ENCODE data around the gene PTPRD.

Gene PTPRD

DNA sequence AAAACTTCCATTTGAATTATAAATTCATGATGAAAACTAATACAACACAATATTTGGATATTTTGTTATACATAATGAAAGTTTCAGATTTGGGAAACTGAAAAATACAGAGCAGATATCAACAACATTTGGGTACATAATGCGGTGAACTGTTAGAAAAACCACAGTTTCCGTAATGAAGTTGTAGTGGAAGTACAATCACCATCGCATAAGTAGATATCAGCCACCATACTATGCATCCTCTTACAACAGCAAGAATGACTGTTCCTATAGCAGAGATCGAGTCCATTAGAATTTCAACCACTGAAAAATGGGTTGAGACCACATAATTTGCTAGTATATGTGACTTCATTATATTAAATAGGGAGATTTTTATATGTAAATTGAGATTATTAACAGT is 2043.0 kb downstream of the PTPRD start:
- no peaks in the 10 kb centered on the region for H3K9me3 ChIP-seq (ENCODE audit: control insufficient read depth, low read length)
- H3K4me1 ChIP-seq (ENCODE audit: control insufficient read depth, insufficient read depth, low read length, poor library complexity, severe bottlenecking): no peaks in the 10 kb centered on the region
- peaks cover 5% of the 10 kb centered on the region for H3K36me3 ChIP-seq (ENCODE audit: control insufficient read depth, insufficient read depth, low read length)
- H3K27ac ChIP-seq (ENCODE audit: low read depth, low read length, severe bottlenecking): no peak overlapping the region
- H3K4me3 ChIP-seq (ENCODE audit: extremely low read depth, insufficient read depth, low read length, poor library complexity, severe bottlenecking): no peak overlapping the region
- WGBS, 2 experiments (ENCODE audit: insufficient coverage in 2 of 2): 100% methylated on average over 1 to 2 of the region's 4 CpGs

DNA sequence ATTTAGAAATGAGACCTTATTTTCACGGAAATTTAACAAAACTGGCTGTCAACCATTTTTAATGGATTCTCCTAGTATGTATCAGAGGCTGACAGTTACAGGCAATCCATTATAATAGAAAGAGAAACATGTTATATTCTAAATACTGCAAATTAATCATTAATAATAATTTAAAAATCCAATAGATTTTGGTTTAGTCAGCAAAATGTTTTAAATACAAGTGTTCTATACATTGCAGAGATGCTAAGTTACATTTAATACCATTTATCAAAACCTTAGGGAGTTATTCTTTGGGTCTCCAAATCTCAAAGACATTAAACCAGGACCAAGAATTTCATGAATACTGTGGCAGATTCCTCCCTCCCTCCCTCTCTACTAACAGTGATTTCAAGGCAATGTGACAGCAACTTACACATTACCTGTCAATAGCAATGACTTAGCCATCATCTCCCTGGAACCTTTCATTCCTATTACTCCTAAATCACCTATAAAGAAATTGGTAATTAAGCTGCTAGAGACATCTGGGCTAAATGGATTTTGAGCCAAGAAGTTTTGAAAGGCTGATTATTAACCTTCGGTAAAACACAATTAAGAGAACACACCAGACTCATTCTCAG is 2044.7 kb downstream of the PTPRD start:
- Histone ChIP-seq H3K4me1 (ENCODE audit: control insufficient read depth, insufficient read depth, low read length, poor library complexity, severe bottlenecking) (no peaks in the 10 kb centered on the region), H3K27ac (ENCODE audit: low read depth, low read length, severe bottlenecking) (no peak overlapping the region), H3K9me3 (ENCODE audit: control insufficient read depth, low read length) (no peaks in the 10 kb centered on the region), H3K36me3 (ENCODE audit: control insufficient read depth, insufficient read depth, low read length) (peaks cover 5% of the 10 kb centered on the region), H3K4me3 (ENCODE audit: extremely low read depth, insufficient read depth, low read length, poor library complexity, severe bottlenecking) (no peak overlapping the region)
- WGBS, 2 experiments (ENCODE audit: insufficient coverage in 2 of 2): no CpG with 5 or more reads among the region's 2 CpGs

DNA sequence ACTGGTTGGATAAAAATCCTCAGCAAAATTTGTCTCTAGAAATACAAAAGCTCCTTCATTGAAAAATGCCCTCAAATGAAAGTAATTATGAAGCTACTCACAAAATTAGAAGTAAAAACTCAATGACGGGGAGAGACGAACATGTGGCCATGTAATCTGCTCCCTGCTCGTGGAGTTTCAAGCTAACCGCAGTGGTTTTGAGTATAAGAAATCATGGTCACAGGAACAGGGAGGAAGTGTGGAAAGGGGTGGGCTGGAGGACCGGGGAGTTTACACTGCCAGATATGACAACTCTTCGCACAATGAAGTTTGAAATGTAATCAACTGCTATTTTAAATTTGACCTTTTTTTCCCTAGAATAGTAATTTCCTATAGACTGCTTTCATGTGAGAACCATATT is 2047.8 kb downstream of the PTPRD start:
- Histone ChIP-seq H3K9me3 (ENCODE audit: control insufficient read depth, low read length) (no peaks in the 10 kb centered on the region), H3K36me3 (ENCODE audit: control insufficient read depth, insufficient read depth, low read length) (peaks cover 5% of the 10 kb centered on the region), H3K27ac (ENCODE audit: low read depth, low read length, severe bottlenecking) (no peak overlapping the region), H3K4me1 (ENCODE audit: control insufficient read depth, insufficient read depth, low read length, poor library complexity, severe bottlenecking) (peaks cover 10% of the 10 kb centered on the region), H3K4me3 (ENCODE audit: extremely low read depth, insufficient read depth, low read length, poor library complexity, severe bottlenecking) (no peak overlapping the region)
- 89 to 95% methylated on average over 3 to 4 of the region's 6 CpGs for WGBS, 2 experiments (ENCODE audit: insufficient coverage in 2 of 2)

- no peaks in the 10 kb centered on the region for H3K9me3 ChIP-seq (ENCODE audit: control insufficient read depth, low read length)
- peaks cover 10% of the 10 kb centered on the region for H3K4me1 ChIP-seq (ENCODE audit: control insufficient read depth, insufficient read depth, low read length, poor library complexity, severe bottlenecking)
- peak overlapping the region; percentile 42 for H3K27ac ChIP-seq (ENCODE audit: low read depth, low read length, severe bottlenecking)
- no peaks in the 10 kb centered on the region for H3K36me3 ChIP-seq (ENCODE audit: control insufficient read depth, insufficient read depth, low read length)
- WGBS, 2 experiments (ENCODE audit: insufficient coverage in 2 of 2): 67 to 70% methylated on average over 2 to 4 of the region's 6 CpGs
- no peak overlapping the region for H3K4me3 ChIP-seq (ENCODE audit: extremely low read depth, insufficient read depth, low read length, poor library complexity, severe bottlenecking)
Observed at GRCh38 chr9:8560560-8561525, 2052.0 kb downstream of the PTPRD start.

DNA sequence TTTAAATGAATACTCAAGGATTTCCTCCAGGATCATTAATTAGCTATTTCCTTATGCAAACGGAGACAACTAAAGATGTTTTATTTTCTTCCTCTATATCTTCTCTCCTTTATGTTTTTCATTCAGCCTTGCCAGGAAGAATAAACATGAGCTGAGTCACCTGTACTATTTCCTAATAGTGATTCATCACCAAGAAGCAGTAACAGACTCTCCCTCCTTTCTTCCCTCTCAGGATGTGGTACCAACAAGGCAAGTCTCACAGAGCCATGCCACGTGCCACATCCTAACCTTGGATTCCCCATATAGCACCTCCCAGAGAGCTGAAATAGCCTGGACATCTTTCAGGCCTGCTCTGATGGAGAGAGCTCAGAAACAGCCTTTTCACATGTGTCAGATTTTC is 2054.6 kb downstream of the PTPRD start:
- Histone ChIP-seq H3K36me3 (ENCODE audit: control insufficient read depth, insufficient read depth, low read length) (no peaks in the 10 kb centered on the region), H3K9me3 (ENCODE audit: control insufficient read depth, low read length) (no peaks in the 10 kb centered on the region), H3K4me3 (ENCODE audit: extremely low read depth, insufficient read depth, low read length, poor library complexity, severe bottlenecking) (no peak overlapping the region), H3K4me1 (ENCODE audit: control insufficient read depth, insufficient read depth, low read length, poor library complexity, severe bottlenecking) (peaks cover 10% of the 10 kb centered on the region), H3K27ac (ENCODE audit: low read depth, low read length, severe bottlenecking) (no peak overlapping the region)
- WGBS, 2 experiments (ENCODE audit: insufficient coverage in 2 of 2): 73 to 95% methylated on average over 2 of the region's 2 CpGs

DNA sequence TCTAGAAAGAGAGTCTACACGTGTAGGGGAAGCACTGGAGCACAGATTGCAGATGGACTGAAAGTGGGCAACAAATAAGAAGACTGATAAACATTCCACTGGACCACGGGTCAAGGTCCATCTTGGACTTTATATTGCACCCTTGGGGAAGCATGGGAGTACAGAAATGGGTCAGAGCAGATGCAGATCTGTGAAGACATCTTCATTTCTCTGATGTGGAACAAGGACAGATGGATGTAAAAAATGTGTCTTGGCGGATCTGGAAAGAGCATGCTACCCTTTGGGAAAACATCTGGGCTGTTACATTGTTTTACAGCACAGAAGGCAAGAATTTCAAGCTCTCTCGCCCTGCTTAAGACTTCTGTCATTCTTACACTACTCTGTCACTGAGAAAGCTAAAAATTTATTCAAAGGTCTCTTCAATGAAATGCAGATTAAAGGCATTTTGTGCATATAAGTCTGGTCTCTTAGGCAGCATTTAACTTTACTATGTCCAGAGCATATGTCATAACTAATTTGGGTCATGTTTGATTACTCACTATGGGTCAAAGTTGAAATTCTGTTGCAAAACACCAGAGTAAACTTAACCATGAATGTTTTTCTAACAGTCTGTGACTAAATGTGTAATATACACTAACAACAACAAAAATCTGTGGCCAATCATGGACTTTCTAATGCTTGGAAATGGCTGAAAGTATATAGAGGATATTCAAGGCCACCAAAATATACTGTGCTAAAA is 2056.9 kb downstream of the PTPRD start:
- WGBS, 2 experiments (ENCODE audit: insufficient coverage in 2 of 2): 92 to 97% methylated on average over 3 of the region's 4 CpGs
- Histone ChIP-seq H3K4me3 (ENCODE audit: extremely low read depth, insufficient read depth, low read length, poor library complexity, severe bottlenecking) (no peak overlapping the region), H3K9me3 (ENCODE audit: control insufficient read depth, low read length) (no peaks in the 10 kb centered on the region), H3K4me1 (ENCODE audit: control insufficient read depth, insufficient read depth, low read length, poor library complexity, severe bottlenecking) (peaks cover 1% of the 10 kb centered on the region), H3K36me3 (ENCODE audit: control insufficient read depth, insufficient read depth, low read length) (no peaks in the 10 kb centered on the region), H3K27ac (ENCODE audit: low read depth, low read length, severe bottlenecking) (no peak overlapping the region)

- Histone ChIP-seq H3K36me3 (ENCODE audit: control insufficient read depth, insufficient read depth, low read length) (no peaks in the 10 kb centered on the region), H3K4me3 (ENCODE audit: extremely low read depth, insufficient read depth, low read length, poor library complexity, severe bottlenecking) (no peak overlapping the region), H3K27ac (ENCODE audit: low read depth, low read length, severe bottlenecking) (no peak overlapping the region), H3K4me1 (ENCODE audit: control insufficient read depth, insufficient read depth, low read length, poor library complexity, severe bottlenecking) (no peaks in the 10 kb centered on the region), H3K9me3 (ENCODE audit: control insufficient read depth, low read length) (no peaks in the 10 kb centered on the region)
- 94 to 100% methylated on average over 2 of the region's 4 CpGs for WGBS, 2 experiments (ENCODE audit: insufficient coverage in 2 of 2)
Observed at GRCh38 chr9:8553444-8553843, 2059.4 kb downstream of the PTPRD start.

- WGBS, 2 experiments (ENCODE audit: insufficient coverage in 2 of 2): 82 to 100% methylated on average over 2 of the region's 3 CpGs
- H3K4me1 ChIP-seq (ENCODE audit: control insufficient read depth, insufficient read depth, low read length, poor library complexity, severe bottlenecking): no peaks in the 10 kb centered on the region
- peaks cover 3% of the 10 kb centered on the region for H3K36me3 ChIP-seq (ENCODE audit: control insufficient read depth, insufficient read depth, low read length)
- no peaks in the 10 kb centered on the region for H3K9me3 ChIP-seq (ENCODE audit: control insufficient read depth, low read length)
- H3K27ac ChIP-seq (ENCODE audit: low read depth, low read length, severe bottlenecking): no peak overlapping the region
- H3K4me3 ChIP-seq (ENCODE audit: extremely low read depth, insufficient read depth, low read length, poor library complexity, severe bottlenecking): no peak overlapping the region
Observed at GRCh38 chr9:8552732-8553131, 2060.1 kb downstream of the PTPRD start.

DNA sequence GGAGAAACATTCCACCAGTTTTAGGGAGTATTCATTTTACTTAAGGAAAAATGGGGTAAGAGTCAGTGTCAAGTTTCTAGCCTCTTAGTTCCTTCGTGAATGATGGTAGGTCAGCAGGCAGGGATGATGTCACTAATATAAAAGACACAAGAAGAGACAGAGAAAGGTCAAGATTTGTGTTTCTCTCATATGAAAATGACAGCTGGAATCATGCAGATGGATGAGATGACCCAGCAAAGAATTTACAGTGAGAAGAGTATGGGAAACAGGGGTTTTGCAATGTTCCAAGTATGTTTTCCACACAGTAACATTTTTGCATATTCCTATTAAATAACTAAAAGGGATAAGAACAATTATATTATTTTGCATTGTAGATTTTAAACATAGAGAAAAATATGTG is 2063.6 kb downstream of the PTPRD start:
- Histone ChIP-seq H3K36me3 (ENCODE audit: control insufficient read depth, insufficient read depth, low read length) (peaks cover 3% of the 10 kb centered on the region), H3K27ac (ENCODE audit: low read depth, low read length, severe bottlenecking) (no peak overlapping the region), H3K4me3 (ENCODE audit: extremely low read depth, insufficient read depth, low read length, poor library complexity, severe bottlenecking) (no peak overlapping the region), H3K9me3 (ENCODE audit: control insufficient read depth, low read length) (no peaks in the 10 kb centered on the region), H3K4me1 (ENCODE audit: control insufficient read depth, insufficient read depth, low read length, poor library complexity, severe bottlenecking) (no peaks in the 10 kb centered on the region)
- WGBS, 2 experiments (ENCODE audit: insufficient coverage in 2 of 2): 88% methylated on average over 1 of the region's 1 CpG; no CpG with 5 or more reads in 1 of the 2 experiments

GRCh38 chr9:8543219-8543618 is 2069.6 kb downstream of the PTPRD start:
- WGBS, 2 experiments (ENCODE audit: insufficient coverage in 2 of 2): no CpG with 5 or more reads among the region's 2 CpGs
- no peak overlapping the region for H3K4me3 ChIP-seq (ENCODE audit: extremely low read depth, insufficient read depth, low read length, poor library complexity, severe bottlenecking)
- H3K36me3 ChIP-seq (ENCODE audit: control insufficient read depth, insufficient read depth, low read length): peaks cover 3% of the 10 kb centered on the region
- no peaks in the 10 kb centered on the region for H3K9me3 ChIP-seq (ENCODE audit: control insufficient read depth, low read length)
- no peaks in the 10 kb centered on the region for H3K4me1 ChIP-seq (ENCODE audit: control insufficient read depth, insufficient read depth, low read length, poor library complexity, severe bottlenecking)
- H3K27ac ChIP-seq (ENCODE audit: low read depth, low read length, severe bottlenecking): no peak overlapping the region

Data from mesodermal cell (in vitro differentiated cells).